ENCODE results near the gene MOG.

GRCh38 chr6:29611426-29611825 is 45.5 kb upstream of the MOG start:
- TF ChIP-seq, protein P1, sequence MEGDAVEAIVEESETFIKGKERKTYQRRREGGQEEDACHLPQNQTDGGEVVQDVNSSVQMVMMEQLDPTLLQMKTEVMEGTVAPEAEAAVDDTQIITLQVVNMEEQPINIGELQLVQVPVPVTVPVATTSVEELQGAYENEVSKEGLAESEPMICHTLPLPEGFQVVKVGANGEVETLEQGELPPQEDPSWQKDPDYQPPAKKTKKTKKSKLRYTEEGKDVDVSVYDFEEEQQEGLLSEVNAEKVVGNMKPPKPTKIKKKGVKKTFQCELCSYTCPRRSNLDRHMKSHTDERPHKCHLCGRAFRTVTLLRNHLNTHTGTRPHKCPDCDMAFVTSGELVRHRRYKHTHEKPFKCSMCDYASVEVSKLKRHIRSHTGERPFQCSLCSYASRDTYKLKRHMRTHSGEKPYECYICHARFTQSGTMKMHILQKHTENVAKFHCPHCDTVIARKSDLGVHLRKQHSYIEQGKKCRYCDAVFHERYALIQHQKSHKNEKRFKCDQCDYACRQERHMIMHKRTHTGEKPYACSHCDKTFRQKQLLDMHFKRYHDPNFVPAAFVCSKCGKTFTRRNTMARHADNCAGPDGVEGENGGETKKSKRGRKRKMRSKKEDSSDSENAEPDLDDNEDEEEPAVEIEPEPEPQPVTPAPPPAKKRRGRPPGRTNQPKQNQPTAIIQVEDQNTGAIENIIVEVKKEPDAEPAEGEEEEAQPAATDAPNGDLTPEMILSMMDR (IDR thresholded peaks at IDR 0.05): no peak
- TF ChIP-seq ZFX (IDR thresholded peaks at IDR 0.05; ENCODE audit: borderline replicate concordance): no peak

Data from 22Rv1 (cell line).